Skeletal muscle satellite cell (primary cell): ENCODE data around the gene DNAJC7.

Experiments used
- H3K27me3 ChIP-seq: 2 replicates; pipeline ENCODE4 v1.7.0; 2013; ENCODE audit warnings: low read length; ENCODE audit not compliant: control insufficient read depth, insufficient read depth
- H3K36me3 ChIP-seq: 2 replicates; pipeline ENCODE4 v1.7.0; 2013; ENCODE audit warnings: mild to moderate bottlenecking, control low read depth, low read length; ENCODE audit not compliant: insufficient read depth
- H3K4me1 ChIP-seq: 2 replicates; pipeline ENCODE4 v1.7.0; 2013; ENCODE audit warnings: low read length; ENCODE audit not compliant: control insufficient read depth, insufficient read depth
- H3K4me2 ChIP-seq: 2 replicates; pipeline ENCODE4 v1.7.0; 2013; ENCODE audit warnings: mild to moderate bottlenecking, low read length
- H3K4me3 ChIP-seq: 2 replicates; pipeline ENCODE4 v1.7.0; 2013; ENCODE audit warnings: low read length
- H3K9ac ChIP-seq: 2 replicates; pipeline ENCODE4 v1.7.0; 2013; ENCODE audit warnings: mild to moderate bottlenecking, low read depth, low read length, moderate library complexity
- H3K9me3 ChIP-seq: replicated peaks from 2 replicates; pipeline ENCODE4 v1.7.0; 2013; ENCODE audit warnings: mild to moderate bottlenecking, control low read depth, low read length

The DNAJC7 gene

DNA sequence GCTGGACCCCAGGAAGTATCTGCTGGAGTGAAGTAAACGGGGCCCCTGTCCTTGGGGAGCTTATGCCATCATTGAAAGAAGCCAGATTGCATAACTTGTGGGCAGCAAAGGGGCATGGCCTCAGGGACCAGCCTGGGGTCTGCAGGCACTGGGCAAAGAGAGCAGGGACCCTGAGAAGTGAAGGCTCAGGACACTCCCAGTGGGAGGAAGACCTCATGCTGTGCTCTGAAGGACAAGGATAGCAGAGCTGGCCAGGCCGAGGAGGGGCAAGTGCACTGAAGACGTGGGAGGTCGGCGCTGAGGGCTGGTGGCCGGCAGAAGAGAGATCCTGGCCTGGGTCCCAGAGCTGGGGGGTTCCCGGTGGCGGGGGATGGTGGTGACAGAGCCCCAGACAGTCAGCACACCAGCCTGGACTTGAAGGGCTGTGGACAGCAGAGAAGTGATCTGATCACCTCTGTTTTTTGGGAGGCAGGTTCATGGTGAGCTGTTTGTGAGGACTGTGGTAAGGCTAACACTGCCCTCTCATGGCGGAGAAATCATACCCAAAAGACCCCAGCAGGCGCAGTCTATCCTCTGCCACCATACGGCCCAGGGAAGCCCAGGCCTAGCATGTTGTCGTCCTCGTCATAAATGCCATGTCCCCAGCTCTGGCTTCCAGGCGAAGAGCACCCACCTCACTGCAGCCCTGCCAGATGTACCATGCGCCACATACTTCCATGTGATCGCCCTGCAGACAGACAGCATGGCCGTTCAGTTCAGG lies 57.7 kb downstream of the DNAJC7 start:
- Histone ChIP-seq H3K4me3 (no peak overlapping the region), H3K9me3 (no peaks in the 10 kb centered on the region), H3K36me3 (no peaks in the 10 kb centered on the region), H3K4me2 (peak overlapping the region; percentile 22), H3K9ac (no peak overlapping the region), H3K4me1 (peaks cover 15% of the 10 kb centered on the region), H3K27me3 (peaks cover 3% of the 10 kb centered on the region)

DNA sequence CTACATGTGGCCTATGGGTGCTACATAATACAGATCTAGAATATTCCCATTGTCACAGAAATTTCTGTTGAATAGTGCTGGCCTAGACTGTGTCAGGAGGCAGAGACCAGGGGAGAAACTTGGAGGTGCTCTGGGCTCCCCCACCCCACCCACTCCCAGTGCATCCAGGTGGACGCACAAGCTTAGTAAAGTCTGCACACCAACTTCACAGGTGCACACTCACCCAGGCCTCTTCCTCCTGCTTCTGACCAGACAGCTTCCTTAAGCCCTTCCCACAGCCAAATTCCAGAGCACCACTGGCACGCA lies 58.3 kb downstream of the DNAJC7 start:
- Histone ChIP-seq H3K9ac (no peak overlapping the region), H3K4me2 (peak overlapping the region; percentile 22), H3K27me3 (peaks cover 3% of the 10 kb centered on the region), H3K4me1 (peaks cover 15% of the 10 kb centered on the region), H3K9me3 (no peaks in the 10 kb centered on the region), H3K36me3 (no peaks in the 10 kb centered on the region), H3K4me3 (no peak overlapping the region)

DNA sequence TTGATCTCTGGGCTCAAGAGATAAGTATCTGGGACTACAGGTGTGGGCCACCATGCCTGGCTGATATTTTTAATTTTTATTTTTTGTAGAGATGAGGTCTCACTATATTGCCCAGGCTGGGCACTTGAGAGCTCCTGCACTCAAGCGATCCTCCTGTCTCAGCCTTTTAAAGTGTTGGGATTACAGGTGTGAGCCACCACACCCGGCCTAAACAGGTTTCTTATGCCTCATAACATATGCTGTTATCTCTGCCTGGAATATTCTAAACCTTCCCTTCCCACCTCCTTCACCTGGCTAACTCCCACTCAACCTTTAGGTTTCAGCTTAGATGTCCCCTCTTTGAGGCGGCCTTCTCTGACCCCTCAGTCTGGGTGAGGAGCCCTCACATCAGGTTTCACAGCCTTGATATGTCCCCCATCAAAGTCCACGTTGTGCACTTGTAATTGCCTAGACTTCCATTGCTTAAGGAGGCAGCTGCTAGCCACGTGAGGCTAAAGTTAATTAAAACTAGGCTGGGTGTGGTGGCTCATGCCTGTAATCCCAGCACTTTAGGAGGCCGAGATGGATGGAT lies 59.3 kb downstream of the DNAJC7 start:
- Histone ChIP-seq H3K36me3 (no peaks in the 10 kb centered on the region), H3K4me2 (no peak overlapping the region), H3K27me3 (peaks cover 3% of the 10 kb centered on the region), H3K4me1 (peaks cover 15% of the 10 kb centered on the region), H3K9me3 (no peaks in the 10 kb centered on the region), H3K4me3 (no peak overlapping the region), H3K9ac (no peak overlapping the region)

DNA sequence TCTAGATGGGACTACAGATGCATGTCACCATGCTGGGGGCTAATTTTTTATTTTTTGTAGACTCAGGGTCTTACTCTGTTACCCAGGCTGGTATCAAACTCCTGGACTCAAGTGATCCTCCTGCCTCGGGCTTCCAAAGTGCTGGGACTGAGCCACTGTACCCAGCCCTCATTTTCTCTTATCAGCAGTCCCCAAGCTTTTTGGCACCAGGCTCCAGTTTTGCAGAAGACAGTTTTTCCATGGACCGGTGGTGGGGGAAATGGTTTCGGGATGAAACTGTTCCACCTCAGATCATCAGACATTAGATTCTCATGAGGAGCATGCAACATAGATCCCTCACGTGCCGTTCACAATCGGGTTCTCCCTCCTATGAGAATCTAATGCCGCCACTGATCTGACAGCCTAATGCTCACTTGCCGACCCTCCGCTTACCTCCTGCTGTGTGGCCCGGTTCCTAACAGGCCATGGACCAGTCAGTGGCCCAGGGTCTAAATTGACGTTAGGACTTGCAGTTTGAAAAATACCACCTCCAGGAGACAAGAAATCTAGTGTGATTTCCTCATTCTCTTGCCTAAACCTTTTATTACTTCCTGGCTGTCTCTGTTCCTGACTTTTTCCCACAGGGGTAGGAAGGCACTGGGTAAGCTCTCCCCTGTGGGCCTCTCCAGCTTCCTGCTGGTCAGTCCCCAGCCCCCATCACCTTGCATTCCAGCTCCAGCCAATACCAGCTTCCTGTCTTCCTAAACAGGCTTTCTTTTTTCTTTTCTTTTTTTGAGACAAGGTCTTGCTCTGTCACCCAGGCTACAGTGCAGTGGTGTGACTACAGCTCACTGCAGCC lies 60.0 kb downstream of the DNAJC7 start:
- Histone ChIP-seq H3K36me3 (no peaks in the 10 kb centered on the region), H3K4me3 (no peak overlapping the region), H3K27me3 (peaks cover 1% of the 10 kb centered on the region), H3K9ac (no peak overlapping the region), H3K4me1 (peaks cover 15% of the 10 kb centered on the region), H3K9me3 (no peaks in the 10 kb centered on the region), H3K4me2 (no peak overlapping the region)

DNA sequence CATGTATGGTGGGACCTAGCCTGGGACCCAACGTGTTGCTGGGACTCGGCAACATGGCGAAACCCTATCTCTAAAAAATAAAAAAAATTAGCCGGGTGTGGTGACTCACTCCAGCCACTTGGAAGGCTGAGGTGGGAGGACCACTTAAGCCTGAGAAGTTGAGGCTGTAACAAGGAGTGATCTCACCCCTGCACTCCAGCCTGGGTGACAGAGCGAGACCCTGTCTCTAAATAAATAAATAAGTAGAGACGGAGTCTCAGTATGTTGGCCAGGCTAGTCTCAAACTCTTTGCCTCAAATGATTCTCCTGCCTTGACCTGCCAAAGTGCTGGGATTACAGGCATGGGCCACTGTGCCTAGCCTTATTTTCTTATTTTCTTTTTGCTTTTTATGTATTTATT lies 60.7 kb downstream of the DNAJC7 start:
- H3K4me1 ChIP-seq, result peaks cover 15% of the 10 kb centered on the region
- no peaks in the 10 kb centered on the region for H3K27me3 ChIP-seq
- no peak overlapping the region for H3K4me2 ChIP-seq
- no peaks in the 10 kb centered on the region for H3K9me3 ChIP-seq
- H3K9ac ChIP-seq, result no peak overlapping the region
- no peak overlapping the region for H3K4me3 ChIP-seq
- no peaks in the 10 kb centered on the region for H3K36me3 ChIP-seq

DNA sequence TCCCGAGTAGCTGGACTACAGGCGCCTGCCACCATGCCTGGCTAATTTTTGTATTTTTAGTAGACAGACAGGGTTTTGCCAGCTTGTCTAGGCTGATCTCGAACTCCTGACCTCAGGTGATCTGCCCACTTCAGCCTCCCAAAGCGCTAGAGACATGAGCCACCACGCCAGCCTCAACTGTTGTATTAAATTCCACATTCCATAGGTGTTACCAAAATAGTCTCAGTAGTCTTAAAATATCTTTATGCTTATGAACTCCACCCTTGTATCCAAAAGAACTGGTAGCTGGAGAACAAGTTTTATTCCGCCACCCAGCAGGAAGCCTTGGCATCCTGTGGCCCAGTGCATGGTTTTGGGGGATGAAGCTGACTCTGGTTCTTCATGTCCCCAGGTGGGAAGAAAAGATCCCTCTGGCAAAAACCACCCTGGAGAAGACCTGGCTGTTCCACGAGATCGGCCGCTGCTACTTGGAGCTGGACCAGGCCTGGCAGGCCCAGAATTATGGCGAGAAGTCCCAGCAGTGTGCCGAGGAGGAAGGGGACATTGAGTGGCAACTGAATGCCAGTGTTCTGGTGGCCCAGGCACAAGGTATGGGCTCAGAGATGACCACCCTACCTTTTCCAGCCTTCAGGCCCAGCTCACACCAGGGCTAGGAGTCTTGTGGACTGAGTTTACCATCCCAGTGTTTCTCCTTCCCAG lies 68.3 kb downstream of the DNAJC7 start:
- H3K36me3 ChIP-seq, result no peaks in the 10 kb centered on the region
- H3K9me3 ChIP-seq, result no peaks in the 10 kb centered on the region
- no peaks in the 10 kb centered on the region for H3K4me1 ChIP-seq
- H3K27me3 ChIP-seq, result no peaks in the 10 kb centered on the region
- no peak overlapping the region for H3K9ac ChIP-seq
- H3K4me2 ChIP-seq, result no peak overlapping the region
- no peak overlapping the region for H3K4me3 ChIP-seq

DNA sequence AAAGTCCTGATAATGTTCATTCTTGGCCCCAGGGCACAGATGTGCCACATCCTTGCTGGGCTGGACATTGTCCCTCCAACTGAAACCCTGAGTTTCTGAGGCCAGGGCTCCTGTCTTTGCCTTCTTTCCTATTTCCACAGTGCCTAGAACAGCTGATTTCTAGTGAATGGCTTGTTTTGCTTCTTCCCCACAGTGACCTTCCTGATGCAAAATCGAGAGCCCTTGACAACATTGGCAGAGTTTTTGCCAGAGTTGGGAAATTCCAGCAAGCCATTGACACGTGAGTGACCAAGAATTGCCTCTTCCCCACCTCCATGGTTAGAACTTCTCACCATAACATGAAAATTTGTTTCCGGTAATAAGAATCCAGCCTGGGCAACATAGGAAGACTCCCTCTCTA lies 72.3 kb downstream of the DNAJC7 start:
- Histone ChIP-seq H3K9me3 (no peaks in the 10 kb centered on the region), H3K9ac (no peak overlapping the region), H3K27me3 (no peaks in the 10 kb centered on the region), H3K4me1 (no peaks in the 10 kb centered on the region), H3K4me2 (no peak overlapping the region), H3K4me3 (no peak overlapping the region), H3K36me3 (no peaks in the 10 kb centered on the region)

DNA sequence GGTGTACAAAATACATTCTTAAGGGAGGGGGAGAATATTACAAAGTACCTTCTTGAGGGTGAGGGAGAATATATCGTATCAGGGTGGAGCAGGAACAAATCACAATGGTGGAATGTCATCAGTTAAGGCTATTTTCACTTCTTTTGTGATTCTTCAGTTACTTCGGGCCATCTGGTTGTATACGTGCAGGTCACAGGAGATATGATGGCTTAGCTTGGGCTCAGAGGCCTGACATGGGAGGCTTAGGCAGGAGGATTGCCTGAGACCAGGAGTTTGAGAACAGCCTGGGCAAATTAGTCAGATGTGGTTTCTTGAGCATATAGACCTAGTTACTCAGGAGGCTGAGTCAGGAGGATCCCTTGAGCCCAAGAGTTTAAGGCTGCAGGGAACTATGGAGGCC lies 73.7 kb downstream of the DNAJC7 start:
- no peak overlapping the region for H3K9ac ChIP-seq
- no peaks in the 10 kb centered on the region for H3K4me1 ChIP-seq
- no peaks in the 10 kb centered on the region for H3K36me3 ChIP-seq
- H3K4me2 ChIP-seq, result no peak overlapping the region
- H3K27me3 ChIP-seq, result no peaks in the 10 kb centered on the region
- H3K4me3 ChIP-seq, result no peak overlapping the region
- H3K9me3 ChIP-seq, result no peaks in the 10 kb centered on the region

DNA sequence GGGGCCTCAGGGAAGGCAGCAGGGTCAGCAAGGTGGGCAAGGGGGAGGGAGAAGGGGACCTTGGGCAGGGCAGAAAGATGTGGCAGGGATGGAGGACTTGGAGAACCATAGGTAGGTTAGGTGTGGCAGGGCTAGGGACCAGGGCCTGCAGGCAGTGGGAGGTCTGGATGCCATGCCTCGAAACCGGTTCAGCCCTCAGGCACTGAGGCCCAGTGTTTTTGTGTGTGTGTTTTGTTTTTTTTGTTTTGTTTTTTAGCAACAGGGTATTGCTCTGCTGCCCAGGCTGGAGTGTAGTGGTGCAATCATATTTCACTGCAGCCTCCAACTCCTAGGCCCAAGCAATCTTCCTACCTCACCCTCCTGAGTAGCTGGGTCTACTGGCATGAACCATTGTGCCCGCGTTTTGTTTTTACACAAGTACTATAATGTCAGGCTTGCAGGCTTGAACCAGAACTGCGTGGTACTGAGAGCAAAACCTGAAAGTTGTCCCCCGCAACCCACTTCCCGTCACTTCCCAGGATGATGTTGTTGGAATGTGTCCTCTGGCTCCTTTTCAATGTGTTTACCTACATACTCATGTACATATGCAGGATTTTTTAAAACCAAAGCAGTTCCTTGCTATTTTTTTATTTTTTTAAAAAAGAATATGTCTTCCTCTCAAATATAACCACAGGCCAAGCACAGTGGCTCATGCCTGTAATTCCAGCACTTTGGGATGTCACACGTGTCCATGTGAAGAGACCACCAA lies 74.4 kb downstream of the DNAJC7 start:
- no peaks in the 10 kb centered on the region for H3K36me3 ChIP-seq
- H3K4me2 ChIP-seq, result no peak overlapping the region
- no peaks in the 10 kb centered on the region for H3K27me3 ChIP-seq
- no peak overlapping the region for H3K4me3 ChIP-seq
- no peaks in the 10 kb centered on the region for H3K4me1 ChIP-seq
- H3K9me3 ChIP-seq, result no peaks in the 10 kb centered on the region
- H3K9ac ChIP-seq, result no peak overlapping the region

DNA sequence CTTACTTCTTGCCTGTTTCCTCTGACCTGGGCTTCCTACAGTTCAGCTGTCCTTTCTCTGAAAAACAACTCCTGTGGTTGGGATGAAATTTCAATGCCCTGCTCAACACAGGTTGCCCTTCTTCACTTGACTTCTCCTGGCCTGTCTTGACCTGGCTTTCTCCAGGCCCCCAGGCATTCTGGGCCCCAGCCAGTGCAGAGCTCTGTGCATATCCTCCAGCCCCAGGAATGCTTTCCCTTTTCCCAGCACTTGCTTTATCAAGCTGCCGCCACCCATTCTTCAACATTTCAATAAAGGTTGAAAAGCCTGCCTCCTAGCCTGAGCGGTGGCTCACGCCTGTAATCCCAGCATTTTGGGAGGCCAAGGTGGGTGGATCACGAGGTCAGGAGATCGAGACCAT lies 76.1 kb downstream of the DNAJC7 start:
- no peak overlapping the region for H3K4me2 ChIP-seq
- H3K36me3 ChIP-seq, result no peaks in the 10 kb centered on the region
- no peaks in the 10 kb centered on the region for H3K27me3 ChIP-seq
- H3K9me3 ChIP-seq, result no peaks in the 10 kb centered on the region
- H3K4me1 ChIP-seq, result no peaks in the 10 kb centered on the region
- no peak overlapping the region for H3K9ac ChIP-seq
- no peak overlapping the region for H3K4me3 ChIP-seq

DNA sequence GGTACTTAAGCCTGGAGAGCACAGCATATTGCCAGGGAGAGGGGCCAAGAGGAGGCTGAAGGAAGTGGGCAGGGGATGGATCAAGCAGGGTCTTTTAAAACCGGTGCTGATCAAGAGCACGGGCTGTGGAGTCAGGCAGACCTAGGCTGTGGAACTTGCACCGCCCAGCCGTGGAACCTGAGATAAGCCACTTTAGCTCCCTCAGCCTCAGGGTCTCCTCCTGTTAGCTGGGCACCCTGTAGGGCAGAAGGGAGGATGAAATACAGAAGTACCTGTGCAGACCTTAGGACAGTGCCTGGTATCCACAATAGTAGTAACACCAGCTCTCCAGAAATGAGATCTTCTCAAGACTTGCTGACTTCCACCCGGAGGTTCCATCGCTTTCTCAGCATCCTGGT lies 77.5 kb downstream of the DNAJC7 start:
- H3K9me3 ChIP-seq, result no peaks in the 10 kb centered on the region
- no peaks in the 10 kb centered on the region for H3K27me3 ChIP-seq
- H3K4me2 ChIP-seq, result no peak overlapping the region
- no peaks in the 10 kb centered on the region for H3K36me3 ChIP-seq
- H3K4me3 ChIP-seq, result no peak overlapping the region
- H3K9ac ChIP-seq, result no peak overlapping the region
- no peaks in the 10 kb centered on the region for H3K4me1 ChIP-seq
